B cell (primary cell): Measurements from ENCODE around the gene FFAR4. TPM values are rescaled to one million over a fixed set of nuclear protein-coding genes. Genes with fewer than 3 reads are reported as not detected.

Experiments used
- ATAC-seq: fragments of 200-7000 bp; cut with Tn5 transposase; one replicate; pipeline ENCODE4 v1.10.0; 2021; ENCODE audit warnings: low read depth, mild to moderate bottlenecking, moderate number of reproducible peaks, moderate library complexity
- CTCF ChIA-PET: fragments of 350-600 bp; sonication (Branson Sonifier 250); formaldehyde crosslinking; loops from one replicate; lab custom pipeline; 2021; ENCODE audit warnings: antibody characterized with exemption, inconsistent platforms; lab: Charles Lee
- POLR2A ChIA-PET: fragments of 350-600 bp; sonication (Branson Sonifier 250); formaldehyde crosslinking; loops from one replicate; lab custom pipeline; 2021; ENCODE audit warnings: antibody characterized with exemption; lab: Charles Lee
- DNase-seq: peaks from one replicate; pipeline ENCODE4 v3.0.0; 2013
- H2AFZ ChIP-seq: 2 replicates; pipeline ENCODE4 v1.6.1; 2012; ENCODE audit warnings: mild to moderate bottlenecking, low read depth, low read length; ENCODE audit not compliant: insufficient read depth, poor library complexity, severe bottlenecking
- H3K27ac ChIP-seq, 2 donors: 1 replicate in 1 of 2; 2 replicates in 1 of 2; pipeline ENCODE4 v1.5.1; 2012 to 2013; ENCODE audit warnings: low read length in 2 of 2, mild to moderate bottlenecking in 2 of 2, moderate library complexity in 1 of 2
- H3K27me3 ChIP-seq, 4 experiments: fragments of 200-600 bp in 1 of 4; sonication (generic) in 1 of 4; replicated peaks in 1 of 4; 1 replicate in 2 of 4; 2 replicates in 2 of 4; pipeline versions ENCODE4 v1.6.1 to v1.7.0; 2013 to 2016; ENCODE audit warnings: low read length in 3 of 4, mild to moderate bottlenecking in 2 of 4, mixed read lengths in 1 of 4, moderate library complexity in 1 of 4; ENCODE audit not compliant: insufficient read depth in 4 of 4, control insufficient read depth in 3 of 4; ENCODE audit errors: control extremely low read depth in 1 of 4
- H3K36me3 ChIP-seq, 2 experiments: replicated peaks in 1 of 2; 1 replicate in 1 of 2; 2 replicates in 1 of 2; pipeline versions ENCODE4 v1.6.1 to v1.7.1; 2013; ENCODE audit warnings: low read length in 1 of 2; ENCODE audit not compliant: insufficient read depth in 2 of 2, control insufficient read depth in 1 of 2; ENCODE audit errors: control extremely low read depth in 1 of 2, extremely low read depth in 1 of 2
- H3K4me1 ChIP-seq, 2 donors: fragments of 200-600 bp in 1 of 2; sonication (generic) in 1 of 2; 1 replicate in 1 of 2; 2 replicates in 1 of 2; pipeline versions ENCODE4 v1.5.1 to v1.6.1; 2013 to 2017; ENCODE audit warnings: low read length in 2 of 2; ENCODE audit not compliant: control insufficient read depth in 2 of 2, insufficient read depth in 2 of 2
- H3K4me2 ChIP-seq: replicated peaks from 2 replicates; pipeline ENCODE3; 2012; ENCODE audit warnings: mild to moderate bottlenecking, low read depth, low read length; ENCODE audit not compliant: poor library complexity, severe bottlenecking
- H3K4me3 ChIP-seq, 5 experiments: fragments of 200-600 bp in 1 of 5; sonication (generic) in 1 of 5; 1 replicate in 3 of 5; 2 replicates in 2 of 5; pipeline versions ENCODE4 v1.5.1 to v1.7.0; 2011 to 2016; ENCODE audit warnings: low read length in 4 of 5, mild to moderate bottlenecking in 4 of 5, low read depth in 2 of 5, control low read depth in 1 of 5, moderate library complexity in 1 of 5; ENCODE audit not compliant: insufficient read depth in 1 of 5; ENCODE audit errors: control extremely low read depth in 1 of 5, extremely low read depth in 1 of 5
- H3K79me2 ChIP-seq: fragments of 200-600 bp; sonication (generic); one replicate; pipeline ENCODE4 v1.6.0; 2016; ENCODE audit warnings: low read length; ENCODE audit not compliant: control insufficient read depth, insufficient read depth
- H3K9ac ChIP-seq: fragments of 200-600 bp; sonication (generic); 2 replicates; pipeline ENCODE4 v1.6.1; 2017; ENCODE audit warnings: mild to moderate bottlenecking, low read length, moderate library complexity
- H3K9me3 ChIP-seq, 3 donors: one replicate each; pipeline versions ENCODE4 v1.6.1 to v1.7.1; 2013; ENCODE audit warnings: low read length in 2 of 3; ENCODE audit not compliant: control insufficient read depth in 2 of 3, insufficient read depth in 1 of 3; ENCODE audit errors: control extremely low read depth in 1 of 3
- H4K20me1 ChIP-seq: 2 replicates; pipeline ENCODE4 v1.6.0; 2012; ENCODE audit warnings: mild to moderate bottlenecking, low read length; ENCODE audit not compliant: insufficient read depth, control insufficient read depth, poor library complexity, severe bottlenecking
- H3K27ac Mint-ChIP-seq: one replicate; pipeline ENCODE4 v1.8.0; 2021; ENCODE audit warnings: mixed read lengths
- H3K27me3 Mint-ChIP-seq: one replicate; pipeline ENCODE4 v1.8.0; 2021; ENCODE audit warnings: mixed read lengths
- H3K4me1 Mint-ChIP-seq: one replicate; pipeline ENCODE4 v1.8.0; 2021; ENCODE audit warnings: mixed read lengths
- H3K4me3 Mint-ChIP-seq: one replicate; pipeline ENCODE4 v1.8.0; 2021; ENCODE audit warnings: mixed read lengths
- H3K9me3 Mint-ChIP-seq: one replicate; pipeline ENCODE4 v1.8.0; 2022; ENCODE audit warnings: mixed read lengths; ENCODE audit not compliant: insufficient read depth
- CTCF ChIP-seq: fragments of 200-600 bp; IDR thresholded peaks from one replicate; pipeline ENCODE4 v1.8.0; 2022; ENCODE audit warnings: antibody characterized with exemption, mild to moderate bottlenecking
- EZH2 ChIP-seq: IDR thresholded peaks from 2 replicates; pipeline ENCODE4 v1.6.1; 2012; ENCODE audit warnings: borderline replicate concordance, low read depth, mild to moderate bottlenecking, moderate library complexity, low read length; ENCODE audit not compliant: insufficient read depth, poor library complexity, severe bottlenecking
- WGBS: methylation state at CpG from one replicate; pipeline ENCODE4 v1.1.5; 2013; ENCODE audit warnings: missing lambda C conversion rate; ENCODE audit not compliant: insufficient coverage; 5-methylcytosine and 5-hydroxymethylcytosine counted together
- intact Hi-C: fragments of 100-400 bp; cut with micrococcal nuclease; formaldehyde crosslinking; loops from one replicate; pipeline ENCODE4 v1.10.0; 2022
- polyA plus RNA-seq: library from polyadenylated mRNA; depleted of rRNA; stranded (reverse); fragments of >200 nt; gene quantifications from 2 replicates; pipeline ENCODE4 v1.2.3, GENCODE V29; 2012
- total RNA-seq, 2 donors: library from RNA; stranded (reverse); fragments of 120-200 nt in 1 of 2; gene quantifications; 1 replicate in 1 of 2; 2 replicates in 1 of 2; pipeline versions ENCODE4 v1.2.3 to v1.2.4, GENCODE V29; 2013 to 2022

FFAR4 gene
- total and polyA plus RNA-seq, 2 donors (not counting 1 experiment from before 2014, with no cell fraction given), result not detected

- no peaks in the 10 kb centered on the region for H3K9me3 ChIP-seq
- no peak overlapping the region for H2AFZ ChIP-seq
- TF ChIP-seq CTCF (no peak), EZH2 (no peak)
- H3K27me3 ChIP-seq, result peaks cover 0 to 4% (median 0%) of the 10 kb centered on the region in 4 experiments
- H3K9ac ChIP-seq, result no peak overlapping the region
- no peaks in the 10 kb centered on the region for H3K4me1 Mint-ChIP-seq
- no peak overlapping the region for H3K4me3 ChIP-seq
- no peak for DNase-seq
- no peak for ATAC-seq
- no peak overlapping the region for H3K4me3 Mint-ChIP-seq
- no peak overlapping the region for H3K27ac ChIP-seq
- H3K27ac Mint-ChIP-seq, result no peak overlapping the region
- WGBS, result 93% methylated on average over 2 of the region's 4 CpGs
- H3K79me2 ChIP-seq, result no peaks in the 10 kb centered on the region
- H3K4me2 ChIP-seq, result no peak overlapping the region
- intact Hi-C loops, result no loop called here
- H3K9me3 Mint-ChIP-seq, result no peaks in the 10 kb centered on the region
- no peaks in the 10 kb centered on the region for H3K4me1 ChIP-seq
- peaks cover 14% of the 10 kb centered on the region for H3K27me3 Mint-ChIP-seq
- no peaks in the 10 kb centered on the region for H4K20me1 ChIP-seq
- POLR2A ChIA-PET, result no interaction called here
- H3K36me3 ChIP-seq, result no peaks in the 10 kb centered on the region
- CTCF ChIA-PET, result no interaction called here
These were observed 26.8 kb downstream of the FFAR4 start for GRCh38 chr10:93593254-93593653.

GRCh38 chr10:93593749-93594148 lies 27.3 kb downstream of the FFAR4 start:
- no peak overlapping the region for H3K4me2 ChIP-seq
- ATAC-seq (no peak), DNase-seq (no peak)
- Mint-ChIP-seq H3K27ac (no peak overlapping the region), H3K9me3 (no peaks in the 10 kb centered on the region), H3K4me3 (no peak overlapping the region), H3K27me3 (peaks cover 13% of the 10 kb centered on the region), H3K4me1 (no peaks in the 10 kb centered on the region)
- H2AFZ ChIP-seq, result no peak overlapping the region
- intact Hi-C loops, result no loop called here
- H3K27ac ChIP-seq, result no peak overlapping the region
- no peak overlapping the region for H3K9ac ChIP-seq
- ChIA-PET POLR2A (no interaction called here), CTCF (no interaction called here)
- H4K20me1 ChIP-seq, result no peaks in the 10 kb centered on the region
- H3K36me3 ChIP-seq, result no peaks in the 10 kb centered on the region
- H3K4me1 ChIP-seq, result no peaks in the 10 kb centered on the region
- H3K4me3 ChIP-seq, result no peak overlapping the region
- TF ChIP-seq EZH2, result no peak
- TF ChIP-seq CTCF, result no peak
- peaks cover 0 to 4% (median 0%) of the 10 kb centered on the region in 4 experiments for H3K27me3 ChIP-seq
- WGBS, result 95% methylated on average over 18 of the region's 18 CpGs
- H3K79me2 ChIP-seq, result no peaks in the 10 kb centered on the region
- H3K9me3 ChIP-seq, result no peaks in the 10 kb centered on the region
